Endothelial cell (in vitro differentiated cells): ENCODE measurements around the gene FBRSL1. TPM values are rescaled to one million over a fixed set of nuclear protein-coding genes. Genes with fewer than 3 reads are reported as not detected.

Experiments
- DNase-seq: peaks from one replicate; pipeline ENCODE4 v3.0.0; 2021; ENCODE audit warnings: low spot score
- H3K27ac Mint-ChIP-seq: one replicate; pipeline ENCODE4 v1.8.0; 2021; ENCODE audit warnings: mixed read lengths, inconsistent platforms; ENCODE audit not compliant: unreplicated experiment
- H3K27me3 Mint-ChIP-seq: one replicate; pipeline ENCODE4 v1.8.0; 2021; ENCODE audit warnings: mild to moderate bottlenecking, moderate library complexity, mixed read lengths, inconsistent platforms; ENCODE audit not compliant: unreplicated experiment
- H3K36me3 Mint-ChIP-seq: one replicate; pipeline ENCODE4 v1.8.0; 2021; ENCODE audit warnings: mild to moderate bottlenecking, low read depth, mixed read lengths, inconsistent platforms; ENCODE audit not compliant: unreplicated experiment
- H3K4me1 Mint-ChIP-seq: one replicate; pipeline ENCODE4 v1.8.0; 2021; ENCODE audit warnings: mild to moderate bottlenecking, mixed read lengths, inconsistent platforms; ENCODE audit not compliant: unreplicated experiment
- H3K4me3 Mint-ChIP-seq: one replicate; pipeline ENCODE4 v1.8.0; 2021; ENCODE audit warnings: mild to moderate bottlenecking, mixed read lengths, inconsistent platforms; ENCODE audit not compliant: unreplicated experiment
- H3K9me3 Mint-ChIP-seq: one replicate; pipeline ENCODE4 v1.8.0; 2021; ENCODE audit warnings: mixed read lengths, inconsistent platforms; ENCODE audit not compliant: unreplicated experiment
- total RNA-seq: library from RNA; stranded (reverse); fragmentation: NEBNext Ultra II Directional; extraction: Animal tissue kit (Norgen Biotek cat#: 25700); gene quantifications from one replicate; pipeline ENCODE4 v1.2.1, GENCODE V29; 2021; ENCODE audit not compliant: unreplicated experiment
- TF ChIP-seq, protein P1 (sequence below): fragments of 200-600 bp; sonication (generic); IDR thresholded peaks from one replicate; pipeline ENCODE4 v1.5.0; 2021; ENCODE audit warnings: antibody characterized with exemption; ENCODE audit not compliant: unreplicated experiment

Gene FBRSL1
- total RNA-seq, 1 donor from 2014 or later: 38.4 TPM

DNA sequence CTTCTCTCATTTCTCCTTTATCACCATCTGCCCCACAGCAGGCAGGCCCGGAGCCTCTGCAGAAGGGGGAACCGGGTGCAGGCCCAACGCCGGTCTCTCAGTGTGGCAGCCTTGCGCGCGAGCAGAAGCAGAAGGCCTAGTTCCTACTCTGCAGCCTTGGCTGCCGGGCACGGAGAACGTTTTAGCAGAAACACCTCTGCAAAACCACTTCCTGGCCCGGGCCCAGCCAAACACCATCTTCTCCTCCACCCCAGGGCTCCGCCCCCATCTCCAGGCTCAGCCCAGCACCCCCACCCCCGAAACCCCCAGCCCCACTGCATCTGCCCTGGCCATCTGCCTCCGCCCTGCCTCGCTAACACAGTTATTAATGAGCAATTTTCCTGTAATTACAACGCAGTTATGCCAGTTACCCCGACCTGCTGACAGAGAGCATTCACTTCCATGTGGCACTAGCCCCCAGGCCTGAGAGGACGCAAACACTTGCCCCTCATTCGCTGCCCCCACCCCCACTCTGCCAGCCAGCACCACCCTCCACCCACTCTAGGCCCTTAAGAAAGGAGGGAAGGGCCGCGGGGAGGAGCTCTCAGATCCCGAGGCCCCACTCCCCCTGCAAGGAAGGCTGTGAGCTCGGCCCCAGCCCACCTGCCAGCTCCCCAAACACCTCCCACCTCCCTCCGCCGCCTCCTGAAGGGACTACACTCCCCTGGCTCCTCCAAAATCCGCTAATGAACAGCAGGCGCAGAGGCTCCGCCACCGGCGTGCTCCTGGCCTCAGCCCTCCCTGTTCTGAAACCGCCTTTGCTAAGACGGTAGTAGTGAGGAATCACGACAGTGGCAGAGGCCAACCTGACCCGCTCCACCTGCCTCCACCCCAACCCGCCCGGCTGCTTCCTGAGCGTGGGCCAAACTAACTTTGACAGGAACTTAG, 44.7 kb upstream of the FBRSL1 start:
- peaks cover 18% of the 10 kb centered on the region for H3K27me3 Mint-ChIP-seq
- DNase-seq: no peak
- TF ChIP-seq, protein P1, sequence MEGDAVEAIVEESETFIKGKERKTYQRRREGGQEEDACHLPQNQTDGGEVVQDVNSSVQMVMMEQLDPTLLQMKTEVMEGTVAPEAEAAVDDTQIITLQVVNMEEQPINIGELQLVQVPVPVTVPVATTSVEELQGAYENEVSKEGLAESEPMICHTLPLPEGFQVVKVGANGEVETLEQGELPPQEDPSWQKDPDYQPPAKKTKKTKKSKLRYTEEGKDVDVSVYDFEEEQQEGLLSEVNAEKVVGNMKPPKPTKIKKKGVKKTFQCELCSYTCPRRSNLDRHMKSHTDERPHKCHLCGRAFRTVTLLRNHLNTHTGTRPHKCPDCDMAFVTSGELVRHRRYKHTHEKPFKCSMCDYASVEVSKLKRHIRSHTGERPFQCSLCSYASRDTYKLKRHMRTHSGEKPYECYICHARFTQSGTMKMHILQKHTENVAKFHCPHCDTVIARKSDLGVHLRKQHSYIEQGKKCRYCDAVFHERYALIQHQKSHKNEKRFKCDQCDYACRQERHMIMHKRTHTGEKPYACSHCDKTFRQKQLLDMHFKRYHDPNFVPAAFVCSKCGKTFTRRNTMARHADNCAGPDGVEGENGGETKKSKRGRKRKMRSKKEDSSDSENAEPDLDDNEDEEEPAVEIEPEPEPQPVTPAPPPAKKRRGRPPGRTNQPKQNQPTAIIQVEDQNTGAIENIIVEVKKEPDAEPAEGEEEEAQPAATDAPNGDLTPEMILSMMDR: no peak
- H3K9me3 Mint-ChIP-seq: no peaks in the 10 kb centered on the region
- H3K4me1 Mint-ChIP-seq: peaks cover 9% of the 10 kb centered on the region
- H3K27ac Mint-ChIP-seq: peak overlapping the region; percentile 82
- no peaks in the 10 kb centered on the region for H3K36me3 Mint-ChIP-seq
- peak overlapping the region; percentile 79 for H3K4me3 Mint-ChIP-seq

GRCh38 chr12:132445884-132446632, 43.9 kb upstream of the FBRSL1 start:
- H3K9me3 Mint-ChIP-seq: no peaks in the 10 kb centered on the region
- peaks cover 9% of the 10 kb centered on the region for H3K4me1 Mint-ChIP-seq
- peaks cover 12% of the 10 kb centered on the region for H3K27me3 Mint-ChIP-seq
- H3K36me3 Mint-ChIP-seq: no peaks in the 10 kb centered on the region
- DNase-seq: peak; percentile 43
- peak overlapping the region; percentile 82 for H3K27ac Mint-ChIP-seq
- H3K4me3 Mint-ChIP-seq: peak overlapping the region; percentile 79
- TF ChIP-seq, protein P1: no peak

DNA sequence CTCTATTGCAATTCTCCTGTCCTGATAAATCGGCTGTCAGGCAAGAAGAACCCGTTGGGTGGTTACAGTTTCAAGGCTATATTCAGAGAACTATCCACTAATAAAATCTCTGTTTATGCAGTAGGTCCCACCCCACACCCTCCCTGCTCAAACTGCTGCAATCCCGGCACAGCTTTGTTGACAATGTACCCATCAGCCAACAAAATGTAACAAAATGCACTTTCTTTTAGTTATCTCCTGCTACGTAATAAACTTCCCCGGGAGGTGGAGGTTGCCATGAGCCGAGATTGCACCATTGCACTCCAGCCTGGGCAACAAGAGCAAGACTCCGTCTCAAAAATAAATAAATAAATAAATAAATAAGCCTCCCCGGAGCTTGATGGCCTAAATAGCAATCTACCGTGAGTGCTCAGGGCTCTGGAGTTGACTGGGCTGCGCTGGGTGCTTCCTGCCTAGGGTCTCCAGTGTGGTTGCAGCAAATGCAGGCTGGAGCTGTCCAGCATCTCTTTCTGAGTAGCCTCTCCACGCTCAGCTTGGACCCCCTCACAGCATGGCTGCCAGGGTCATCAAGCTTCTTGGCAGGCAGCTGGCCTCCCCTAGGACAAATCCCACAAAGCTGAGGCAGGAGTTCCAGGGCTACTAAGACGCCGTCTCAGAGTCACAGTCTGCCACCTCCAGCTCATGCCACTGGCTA, 43.2 kb upstream of the FBRSL1 start:
- TF ChIP-seq, protein P1: no peak

DNA sequence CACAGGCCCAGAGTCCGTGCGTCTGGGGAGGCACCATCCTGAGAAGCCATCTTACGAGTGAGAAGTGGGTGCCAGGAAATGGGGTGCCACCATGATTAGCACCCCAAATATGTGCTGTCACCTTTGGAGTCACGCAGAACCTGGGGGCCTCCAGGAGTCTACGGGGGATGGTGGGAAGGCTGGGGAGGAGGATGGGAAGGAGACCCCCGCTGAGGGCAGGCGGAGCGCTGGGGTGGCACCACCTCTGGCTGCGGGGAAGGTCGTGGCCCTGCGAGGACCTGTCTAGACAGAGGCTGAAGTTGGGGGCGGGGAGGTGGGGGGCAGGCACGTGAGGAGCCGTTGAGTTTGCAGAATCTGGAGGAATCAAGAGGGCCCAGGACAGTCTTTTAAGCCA, 42.6 kb upstream of the FBRSL1 start:
- Mint-ChIP-seq H3K9me3 (no peaks in the 10 kb centered on the region), H3K27me3 (peaks cover 13% of the 10 kb centered on the region), H3K4me3 (no peak overlapping the region), H3K36me3 (peaks cover 2% of the 10 kb centered on the region), H3K4me1 (peaks cover 9% of the 10 kb centered on the region), H3K27ac (no peak overlapping the region)
- no peak for DNase-seq
- TF ChIP-seq, protein P1: no peak

More for the DNA sequence above, 43.2 kb upstream of the FBRSL1 start:
- H3K36me3 Mint-ChIP-seq: no peaks in the 10 kb centered on the region
- H3K4me3 Mint-ChIP-seq: no peak overlapping the region
- H3K4me1 Mint-ChIP-seq: peaks cover 9% of the 10 kb centered on the region
- DNase-seq: no peak
- H3K27ac Mint-ChIP-seq: no peak overlapping the region
- H3K9me3 Mint-ChIP-seq: no peaks in the 10 kb centered on the region
- peaks cover 11% of the 10 kb centered on the region for H3K27me3 Mint-ChIP-seq
